HG03378 (cell line): ENCODE data around the gene ABCC10.
"Not testable (repeated sequence)": the region's sequence is repeated elsewhere in the genome, so short reads cannot be mapped to it uniquely, and the experiment has no call there.

Experiments
- ATAC-seq: cut with Tn5 transposase; IDR thresholded peaks from one replicate; pipeline ENCODE4 v1.9.1; 2021; ENCODE audit warnings: mild to moderate bottlenecking, moderate library complexity; ENCODE audit not compliant: unreplicated experiment

ABCC10 gene

GRCh38 chr6:43467265-43467664 lies 39.9 kb downstream of the ABCC10 start:
- ATAC-seq: not testable (repeated sequence)

- ATAC-seq: no peak
These were observed 40.4 kb downstream of the ABCC10 start for GRCh38 chr6:43467752-43468151.

GRCh38 chr6:43468240-43468639 lies 40.9 kb downstream of the ABCC10 start:
- no peak for ATAC-seq

GRCh38 chr6:43468748-43469681 lies 41.7 kb downstream of the ABCC10 start:
- no peak for ATAC-seq

GRCh38 chr6:43469947-43470346 lies 42.6 kb downstream of the ABCC10 start:
- ATAC-seq: no peak

GRCh38 chr6:43471399-43471798 lies 44.1 kb downstream of the ABCC10 start:
- ATAC-seq: no peak

GRCh38 chr6:43472515-43472914 lies 45.2 kb downstream of the ABCC10 start:
- ATAC-seq: no peak

- no peak for ATAC-seq
These were observed 48.2 kb downstream of the ABCC10 start for GRCh38 chr6:43475516-43475915.

- no peak for ATAC-seq
These were observed 49.4 kb downstream of the ABCC10 start for GRCh38 chr6:43476746-43477145.

GRCh38 chr6:43477235-43478007 lies 50.1 kb downstream of the ABCC10 start, which contains the start of gene TJAP1:
Gene TJAP1, plus strand, starts transcription at chr6:43477570. Its CDS starts 21,432 bp downstream, at chr6:43499002.
- ATAC-seq: no peak

- no peak for ATAC-seq
These were observed 50.6 kb downstream of the ABCC10 start for GRCh38 chr6:43478008-43478372.

GRCh38 chr6:43481075-43481474 lies 53.7 kb downstream of the ABCC10 start:
- no peak for ATAC-seq

GRCh38 chr6:43481591-43482236 lies 54.4 kb downstream of the ABCC10 start:
- ATAC-seq: no peak

GRCh38 chr6:43488667-43489276 lies 61.4 kb downstream of the ABCC10 start:
- ATAC-seq: no peak

- ATAC-seq: no peak
These were observed 62.1 kb downstream of the ABCC10 start for GRCh38 chr6:43489277-43490072.

GRCh38 chr6:43490523-43490939 lies 63.2 kb downstream of the ABCC10 start:
- no peak for ATAC-seq

GRCh38 chr6:43491750-43492661 lies 64.7 kb downstream of the ABCC10 start:
- ATAC-seq: no peak

- ATAC-seq: no peak
These were observed 65.3 kb downstream of the ABCC10 start for GRCh38 chr6:43492673-43493072.

- ATAC-seq: no peak
These were observed 65.9 kb downstream of the ABCC10 start for GRCh38 chr6:43493230-43493629.
